ENCODE measurements around the gene NME9. TPM values are rescaled to one million over a fixed set of nuclear protein-coding genes. Genes with fewer than 3 reads are reported as not detected.

NME9 gene
- polyA plus RNA-seq, 3 donors = 2.0 to 2.7 (median 2.4) TPM

DNA sequence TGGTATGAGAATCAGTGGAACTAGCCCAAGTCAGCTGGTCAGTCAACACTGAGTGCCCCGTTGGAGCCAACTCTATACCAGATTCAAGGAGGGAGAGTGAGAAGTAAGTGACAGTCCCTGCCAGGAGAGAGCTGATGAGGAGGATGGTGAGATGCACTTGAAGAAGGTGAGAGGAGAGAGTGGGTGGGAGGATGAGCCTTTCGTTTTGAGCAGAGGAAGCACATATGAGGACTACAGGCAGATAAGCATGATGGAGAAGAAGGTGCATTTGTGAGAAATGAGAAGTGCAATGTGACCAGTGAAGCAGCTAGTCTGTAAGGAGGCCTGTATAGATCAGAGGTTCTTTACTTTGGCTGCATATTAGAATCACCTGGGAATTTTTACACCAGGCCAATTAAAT is 40.4 kb downstream of the NME9 start:
- no peak for DNase-seq (ENCODE audit: low read depth in 3 of 3, low spot score in 2 of 3)

DNA sequence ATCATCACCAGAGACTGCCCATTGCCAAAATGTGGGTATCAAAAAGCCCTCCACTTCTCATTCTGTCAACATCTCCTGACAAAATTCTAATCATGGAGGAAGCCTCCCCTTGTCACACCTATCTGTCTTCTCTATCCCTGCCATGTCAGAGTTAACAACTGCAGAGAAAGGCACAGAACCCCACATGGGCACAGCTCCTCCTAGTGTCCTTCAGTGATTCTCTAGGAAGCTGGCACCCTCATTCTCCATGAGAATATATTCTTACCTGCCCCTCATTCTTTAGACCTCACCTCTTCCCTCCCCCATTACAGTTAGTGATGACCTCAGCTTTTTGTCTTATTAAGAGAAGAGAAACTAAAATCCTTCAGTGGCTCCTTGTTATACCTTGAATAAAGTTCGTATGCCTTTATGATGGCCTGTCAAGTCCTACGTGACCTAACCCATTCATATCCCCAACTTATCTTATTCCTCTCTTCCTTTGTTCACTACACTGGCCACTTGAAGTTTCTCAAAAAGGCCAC is 44.6 kb downstream of the NME9 start:
- no peak for DNase-seq (ENCODE audit: low read depth in 3 of 3, low spot score in 2 of 3)

DNA sequence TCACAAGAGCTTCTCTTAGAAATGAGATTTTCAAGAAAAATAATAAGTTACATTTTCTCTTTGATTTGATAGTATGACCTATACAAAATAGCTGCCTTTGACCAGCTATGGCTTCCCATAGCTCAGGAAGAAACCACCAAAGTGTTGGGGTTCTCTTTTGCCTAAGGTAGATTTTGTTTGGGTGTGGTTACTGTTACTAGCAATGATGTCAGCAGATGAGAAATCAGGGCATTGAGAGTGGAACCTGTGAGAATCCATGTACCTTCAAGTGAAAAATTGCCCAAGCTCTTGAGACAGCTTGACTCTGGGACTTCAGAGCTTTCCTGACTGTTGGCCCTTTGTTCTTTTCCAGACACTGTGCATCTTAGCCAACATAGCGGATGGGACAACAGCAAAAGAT is 45.6 kb downstream of the NME9 start:
- no peak for DNase-seq (ENCODE audit: low read depth in 3 of 3, low spot score in 2 of 3)

- DNase-seq (ENCODE audit: low read depth in 3 of 3, low spot score in 2 of 3) = no peak
Observed at GRCh38 chr3:138282836-138283235, 46.8 kb downstream of the NME9 start.

DNA sequence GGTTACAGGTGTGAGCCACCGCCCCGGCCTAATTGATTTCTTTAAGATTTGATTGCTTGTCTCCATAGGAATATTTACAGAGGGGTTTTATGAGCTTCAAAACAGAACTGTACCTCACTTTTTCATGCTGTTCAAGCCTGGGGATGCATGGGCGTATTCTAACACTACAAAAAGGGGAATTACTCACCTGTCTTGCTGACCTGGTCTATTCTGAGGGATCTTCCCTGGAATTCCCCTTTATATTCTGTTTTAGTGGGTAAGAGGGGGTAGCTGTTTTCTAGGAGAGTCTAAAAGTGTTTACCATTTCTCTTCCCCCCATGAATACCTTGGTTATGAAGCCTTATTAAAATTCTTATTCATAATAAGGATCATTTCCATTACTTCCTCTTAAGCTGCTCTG is 48.1 kb downstream of the NME9 start:
- DNase-seq (ENCODE audit: low read depth in 3 of 3, low spot score in 2 of 3) = no peak

DNA sequence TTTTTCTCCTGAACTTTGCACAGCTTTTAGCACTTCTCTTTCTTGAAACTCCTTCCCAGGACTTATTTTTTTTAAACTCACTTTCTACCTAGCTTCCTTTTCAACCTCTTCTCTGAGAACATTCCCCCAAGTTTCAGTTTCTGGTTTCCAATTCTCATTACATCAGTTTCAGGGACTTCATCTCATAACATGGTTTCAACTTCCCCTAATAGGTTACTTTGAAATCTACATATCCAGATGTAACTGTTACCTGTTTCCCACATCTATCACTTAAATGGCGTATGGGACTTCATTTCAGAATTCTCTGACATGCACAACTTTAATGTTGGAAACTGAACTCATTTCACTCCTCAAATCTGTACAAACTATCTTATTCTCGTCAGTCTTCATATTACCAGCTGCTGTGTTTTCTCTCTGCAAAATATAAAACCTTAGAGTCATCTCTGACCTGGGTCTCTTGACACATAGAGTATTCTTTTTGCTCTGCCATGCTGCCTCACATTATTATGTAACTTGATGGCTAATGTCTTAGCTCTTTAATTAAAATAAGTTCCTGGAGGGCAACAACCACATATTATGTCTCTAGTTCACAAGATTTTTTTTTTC is 58.4 kb downstream of the NME9 start:
- no peak for DNase-seq (ENCODE audit: low read depth in 3 of 3, low spot score in 2 of 3)

DNA sequence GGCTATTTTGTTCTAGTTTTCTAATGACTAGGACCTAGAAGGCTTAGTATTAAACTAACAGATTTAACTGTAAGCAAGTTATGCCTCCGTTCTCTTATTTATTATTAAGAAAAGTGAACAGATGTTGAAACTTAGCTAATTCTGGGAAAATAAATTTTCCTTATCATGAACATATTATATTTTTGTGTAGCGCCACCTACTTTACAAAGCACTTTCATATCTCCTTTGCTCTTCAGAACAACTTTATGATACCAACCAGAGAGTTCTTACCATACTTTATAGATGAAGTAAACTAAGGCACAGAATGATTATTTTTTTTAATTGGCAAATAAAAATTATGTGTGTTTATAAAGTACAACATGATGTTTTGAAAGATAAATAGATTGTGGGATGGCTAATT is 59.4 kb downstream of the NME9 start:
- no peak for DNase-seq (ENCODE audit: low read depth in 3 of 3, low spot score in 2 of 3)

DNA sequence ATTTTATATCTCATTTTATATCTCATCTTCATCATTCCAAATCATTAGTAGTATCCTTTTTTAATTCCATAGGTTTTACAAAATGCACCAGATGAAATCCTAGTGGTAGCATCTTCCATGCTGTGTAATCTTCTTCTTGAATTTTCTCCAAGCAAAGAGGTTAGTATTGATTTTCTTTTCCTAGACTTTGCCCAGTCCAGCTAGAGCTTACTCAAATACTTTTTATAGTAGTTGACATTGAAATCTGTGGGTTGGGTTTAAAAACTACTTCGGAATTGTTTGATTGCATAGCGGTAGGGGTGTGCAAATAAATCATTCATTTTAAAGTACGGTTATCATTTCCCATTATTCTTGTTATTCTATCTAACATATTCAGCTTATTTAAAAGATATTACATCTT is 62.6 kb downstream of the NME9 start:
- DNase-seq (ENCODE audit: low read depth in 3 of 3, low spot score in 2 of 3) = no peak

DNA sequence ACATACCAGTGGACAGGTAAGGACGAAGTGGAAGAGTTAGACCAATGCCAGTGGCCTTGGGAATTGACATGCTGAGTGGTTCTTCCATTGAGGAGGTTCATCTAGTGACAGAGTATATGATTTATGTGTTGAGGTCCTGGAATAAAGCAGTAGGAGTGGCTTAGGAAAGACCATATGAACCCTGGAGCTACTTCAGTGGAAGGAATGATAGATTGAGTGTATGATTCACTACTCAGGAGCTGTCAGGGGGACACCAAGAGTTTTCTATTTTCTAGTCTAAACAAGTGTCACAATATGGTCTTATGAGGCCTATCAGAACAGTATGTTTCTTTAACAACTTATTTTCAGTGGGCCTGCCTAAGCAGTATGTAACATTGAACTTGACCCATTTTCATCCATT is 63.9 kb downstream of the NME9 start:
- no peak for DNase-seq (ENCODE audit: low read depth in 3 of 3, low spot score in 2 of 3)

- DNase-seq (ENCODE audit: low read depth in 3 of 3, low spot score in 2 of 3) = no peak
Observed at GRCh38 chr3:138263104-138263503, 66.5 kb downstream of the NME9 start.

GRCh38 chr3:138260611-138261010 is 69.0 kb downstream of the NME9 start:
- DNase-seq (ENCODE audit: low read depth in 3 of 3, low spot score in 2 of 3) = no peak

GRCh38 chr3:138259126-138259525 is 70.5 kb downstream of the NME9 start:
- no peak for DNase-seq (ENCODE audit: low read depth in 3 of 3, low spot score in 2 of 3)

DNA sequence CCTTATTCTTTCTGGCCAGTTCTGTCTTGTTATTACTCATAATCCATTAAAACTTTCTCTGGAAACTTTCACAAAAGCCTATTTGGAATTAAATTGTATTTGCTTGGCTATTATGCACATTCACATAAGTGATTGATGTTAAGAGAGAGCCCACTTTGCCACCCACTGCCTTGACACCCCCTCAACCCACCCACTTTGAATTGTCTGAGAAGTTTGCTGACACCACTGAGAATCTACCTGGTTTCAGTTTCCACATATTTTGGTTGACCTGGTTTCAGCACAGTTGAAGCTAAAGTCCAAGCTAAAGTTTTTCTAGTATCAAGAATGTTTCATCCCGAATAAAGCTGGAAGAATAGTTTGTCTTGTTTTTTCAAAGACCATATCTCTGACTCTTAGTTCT is 71.7 kb downstream of the NME9 start:
- no peak for DNase-seq (ENCODE audit: low read depth in 3 of 3, low spot score in 2 of 3)

GRCh38 chr3:138256022-138256421 is 73.6 kb downstream of the NME9 start:
- no peak for DNase-seq (ENCODE audit: low read depth in 3 of 3, low spot score in 2 of 3)

DNA sequence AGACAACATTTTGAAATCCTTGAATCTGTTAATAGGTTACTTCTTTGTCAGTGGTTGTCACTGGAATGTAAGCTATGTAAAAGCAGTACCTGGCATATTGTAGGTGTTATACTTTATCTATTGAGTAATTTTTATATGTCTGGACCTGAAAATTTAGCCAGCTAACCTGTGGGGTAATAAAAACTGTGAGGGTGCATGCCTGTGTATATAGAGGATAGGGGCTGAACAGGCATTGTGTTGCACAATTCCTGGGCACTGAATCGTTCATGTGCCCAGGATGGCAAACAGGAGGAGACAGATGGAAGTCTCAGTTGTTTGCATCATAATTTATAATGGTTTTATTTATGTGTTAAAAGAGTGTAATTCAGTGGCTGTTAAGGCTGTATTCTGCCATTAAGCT is 75.4 kb downstream of the NME9 start:
- DNase-seq (ENCODE audit: low read depth in 3 of 3, low spot score in 2 of 3) = no peak

DNA sequence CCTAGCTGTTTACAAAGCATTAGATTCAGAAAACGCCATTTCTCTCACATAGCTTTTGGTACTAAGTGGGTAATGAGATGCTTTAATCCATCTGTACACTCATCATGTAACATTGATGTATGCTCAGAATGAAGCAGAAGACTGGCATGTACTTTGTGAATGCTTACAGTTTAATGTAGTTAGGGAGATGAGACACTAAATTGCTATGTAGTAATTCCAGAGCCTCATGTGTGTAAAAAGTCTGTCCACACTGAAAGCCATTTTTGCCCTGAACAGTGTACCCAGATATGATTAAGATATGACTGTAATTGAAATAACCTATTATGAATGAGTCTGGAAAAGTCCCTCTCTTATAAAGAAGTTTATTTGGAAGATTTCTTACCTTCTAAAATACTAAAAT is 76.0 kb downstream of the NME9 start:
- no peak for DNase-seq (ENCODE audit: low read depth in 3 of 3, low spot score in 2 of 3)

Other genes with a start within 250 kb of the NME9 start
- 10 to 100 TPM; 12.7 to 14.9 (median 13.3) TPM for gene DZIP1L, start 214.2 kb downstream of the NME9 start, polyA plus RNA-seq (ENCODE audit: insufficient read length in 3 of 3)
- 1 to 10 TPM in 1 of 3 donors, under 1 TPM in 2; 0.83 to 1.4 (median 0.96) TPM for gene A4GNT, start 197.5 kb downstream of the NME9 start, polyA plus RNA-seq (ENCODE audit: insufficient read length in 3 of 3)
- 10 to 100 TPM; 19.9 to 21.8 (median 20.1) TPM for gene DBR1, start 154.9 kb downstream of the NME9 start, polyA plus RNA-seq (ENCODE audit: insufficient read length in 3 of 3)
- gene ARMC8, start 142.6 kb downstream of the NME9 start, polyA plus RNA-seq (ENCODE audit: insufficient read length in 3 of 3) = 10 to 100 TPM; 55.9 to 58.6 (median 57.9) TPM
- gene MRAS, start 18.7 kb upstream of the NME9 start, polyA plus RNA-seq (ENCODE audit: insufficient read length in 3 of 3) = 10 to 100 TPM; 31.3 to 34.6 (median 31.9) TPM
- gene ESYT3, start 104.8 kb upstream of the NME9 start, polyA plus RNA-seq (ENCODE audit: insufficient read length in 3 of 3) = 1 to 10 TPM; 1.1 to 1.4 (median 1.2) TPM